KMS-11 (cell line): ENCODE results near the gene OSCAR.
"Not testable (repeated sequence)": the region's sequence is repeated elsewhere in the genome, so short reads cannot be mapped to it uniquely, and the experiment has no call there.

Experiments used
- H2AFZ ChIP-seq: fragments of 200-600 bp; sonication (generic); 2 replicates; pipeline ENCODE4 v1.6.1; 2016; ENCODE audit warnings: antibody characterized with exemption, mixed run types, low read depth
- H3K27ac ChIP-seq: fragments of 200-600 bp; sonication (generic); 2 replicates; pipeline ENCODE4 v1.6.1; 2016; ENCODE audit warnings: mild to moderate bottlenecking, mixed run types
- H3K27me3 ChIP-seq: fragments of 200-600 bp; sonication (generic); 2 replicates; pipeline ENCODE4 v1.6.1; 2017; ENCODE audit warnings: mild to moderate bottlenecking, low read depth, mixed run types, moderate library complexity; ENCODE audit not compliant: insufficient read depth
- H3K36me3 ChIP-seq: fragments of 200-600 bp; sonication (generic); 2 replicates; pipeline ENCODE4 v1.6.1; 2017; ENCODE audit warnings: mild to moderate bottlenecking, mixed run types; ENCODE audit not compliant: insufficient read depth
- H3K4me1 ChIP-seq: fragments of 200-600 bp; sonication (generic); 2 replicates; pipeline ENCODE4 v1.6.1; 2016; ENCODE audit warnings: mild to moderate bottlenecking, low read depth, mixed run types; ENCODE audit not compliant: poor library complexity, severe bottlenecking
- H3K4me2 ChIP-seq: fragments of 200-600 bp; sonication (generic); 2 replicates; pipeline ENCODE4 v1.7.0; 2016; ENCODE audit warnings: mild to moderate bottlenecking, mixed run types
- H3K4me3 ChIP-seq: fragments of 200-600 bp; sonication (generic); IDR thresholded peaks from 2 replicates; pipeline ENCODE4 v1.6.1; 2017; ENCODE audit warnings: low read depth, low read length, mixed read lengths; ENCODE audit not compliant: insufficient read depth
- H3K79me2 ChIP-seq: fragments of 200-600 bp; sonication (generic); 2 replicates; pipeline ENCODE4 v1.6.1; 2016; ENCODE audit warnings: low read depth, mixed run types; ENCODE audit not compliant: insufficient read depth
- H3K9ac ChIP-seq: fragments of 200-600 bp; sonication (generic); 2 replicates; pipeline ENCODE4 v1.6.1; 2016; ENCODE audit warnings: mild to moderate bottlenecking, mixed run types
- H4K20me1 ChIP-seq: fragments of 200-600 bp; sonication (generic); 2 replicates; pipeline ENCODE4 v1.6.1; 2016; ENCODE audit warnings: mild to moderate bottlenecking, mixed run types; ENCODE audit not compliant: insufficient read depth
- TF ChIP-seq, protein P1 (sequence below): fragments of 200-600 bp; sonication (generic); conservative IDR thresholded peaks from 2 replicates; pipeline ENCODE4 v1.6.1; 2017; ENCODE audit warnings: low read depth, mild to moderate bottlenecking, antibody characterized with exemption, low read length, moderate library complexity, mixed read lengths

OSCAR gene

DNA sequence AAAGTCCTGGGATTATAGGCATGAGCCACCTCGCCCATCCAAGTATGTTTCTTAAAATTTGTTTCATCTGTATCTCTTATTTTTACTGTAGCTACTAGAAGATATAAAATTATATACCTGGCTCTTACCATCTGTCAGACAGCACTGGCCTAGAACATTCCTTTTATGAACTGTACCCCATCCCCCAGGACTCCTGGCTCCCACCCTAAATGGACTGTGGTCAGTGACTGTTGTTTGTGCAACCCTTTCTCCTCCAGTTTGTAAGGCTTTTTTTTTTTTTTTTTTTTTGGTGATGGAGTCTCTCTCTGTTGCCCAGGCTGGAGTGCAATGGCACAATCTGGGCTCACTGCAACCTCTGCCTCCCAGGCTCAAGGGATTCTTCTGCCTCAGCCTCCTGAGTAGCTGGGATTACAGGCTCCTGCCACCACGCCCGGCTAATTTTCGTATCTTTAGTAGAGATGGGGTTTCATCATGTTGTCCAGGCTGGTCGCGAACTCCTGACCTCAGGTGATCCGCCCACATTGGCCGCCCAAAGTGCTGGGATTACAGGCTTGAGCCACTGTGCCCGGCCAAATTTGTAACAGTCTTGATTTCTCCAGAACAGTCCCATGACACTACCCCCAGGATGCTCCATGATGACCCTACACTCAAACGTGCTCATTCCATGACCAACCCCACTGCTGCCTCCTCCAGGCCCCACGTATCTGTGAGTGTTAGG is 4.6 kb upstream of the OSCAR start:
- Histone ChIP-seq H3K27me3 (no peaks in the 10 kb centered on the region), H4K20me1 (no peaks in the 10 kb centered on the region), H2AFZ (no peak overlapping the region), H3K4me3 (no peak overlapping the region), H3K27ac (no peak overlapping the region), H3K79me2 (peaks cover 20% of the 10 kb centered on the region), H3K36me3 (peaks cover 3% of the 10 kb centered on the region; the same call in 1 of the 2 replicates), H3K4me1 (peaks cover 17% of the 10 kb centered on the region), H3K4me2 (no peak overlapping the region), H3K9ac (no peak overlapping the region)
- TF ChIP-seq, protein P1, sequence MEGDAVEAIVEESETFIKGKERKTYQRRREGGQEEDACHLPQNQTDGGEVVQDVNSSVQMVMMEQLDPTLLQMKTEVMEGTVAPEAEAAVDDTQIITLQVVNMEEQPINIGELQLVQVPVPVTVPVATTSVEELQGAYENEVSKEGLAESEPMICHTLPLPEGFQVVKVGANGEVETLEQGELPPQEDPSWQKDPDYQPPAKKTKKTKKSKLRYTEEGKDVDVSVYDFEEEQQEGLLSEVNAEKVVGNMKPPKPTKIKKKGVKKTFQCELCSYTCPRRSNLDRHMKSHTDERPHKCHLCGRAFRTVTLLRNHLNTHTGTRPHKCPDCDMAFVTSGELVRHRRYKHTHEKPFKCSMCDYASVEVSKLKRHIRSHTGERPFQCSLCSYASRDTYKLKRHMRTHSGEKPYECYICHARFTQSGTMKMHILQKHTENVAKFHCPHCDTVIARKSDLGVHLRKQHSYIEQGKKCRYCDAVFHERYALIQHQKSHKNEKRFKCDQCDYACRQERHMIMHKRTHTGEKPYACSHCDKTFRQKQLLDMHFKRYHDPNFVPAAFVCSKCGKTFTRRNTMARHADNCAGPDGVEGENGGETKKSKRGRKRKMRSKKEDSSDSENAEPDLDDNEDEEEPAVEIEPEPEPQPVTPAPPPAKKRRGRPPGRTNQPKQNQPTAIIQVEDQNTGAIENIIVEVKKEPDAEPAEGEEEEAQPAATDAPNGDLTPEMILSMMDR: no peak

DNA sequence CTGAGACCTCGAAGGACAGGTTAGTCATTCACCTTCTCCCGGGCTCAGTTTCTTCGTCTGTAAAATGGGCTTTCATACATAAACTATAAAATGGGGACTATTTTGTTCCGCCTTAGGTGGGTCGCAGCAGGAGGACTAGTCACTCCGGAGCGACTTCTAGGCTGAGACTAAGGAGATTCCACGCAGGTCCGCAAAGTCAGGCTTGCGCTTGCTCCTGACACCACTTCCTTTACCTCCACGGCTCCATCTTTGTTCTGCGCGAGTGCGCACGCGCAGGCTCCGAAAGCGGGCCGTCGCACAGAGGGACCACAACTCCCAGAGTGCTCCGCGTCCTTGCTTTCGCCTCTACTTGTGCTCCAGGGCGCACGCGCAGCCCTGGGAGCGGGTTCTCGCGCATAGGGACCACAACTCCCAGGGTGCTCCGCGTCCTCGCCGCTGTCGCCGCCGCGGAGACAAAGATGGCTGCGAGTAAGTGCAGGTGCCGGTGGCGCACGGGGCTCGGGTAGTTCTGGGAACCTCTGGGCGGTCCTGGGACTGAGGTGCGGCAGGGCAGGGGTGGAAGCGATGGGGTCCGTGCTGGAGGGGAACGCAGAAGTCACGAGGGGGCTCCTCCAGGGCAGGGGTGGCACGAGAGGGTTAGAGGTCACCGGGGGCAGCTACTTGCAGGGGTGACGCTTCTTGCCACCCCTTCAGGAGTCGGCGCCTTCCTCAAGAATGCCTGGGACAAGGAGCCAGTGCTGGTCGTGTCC is 2.0 kb upstream of the OSCAR start, which contains the start of gene NDUFA3:
Gene NDUFA3 (plus strand): TSS at position 435 of the 749 bp plus-strand sequence. CDS start 24 bp downstream, at position 459.
- Histone ChIP-seq H4K20me1 (no peaks in the 10 kb centered on the region), H3K4me2 (peak within 1 kb of the TSS; percentile 97), H3K27me3 (no peaks in the 10 kb centered on the region), H3K36me3 (peaks cover 3% of the 10 kb centered on the region; the same call in 1 of the 2 replicates), H2AFZ (peak within 1 kb of the TSS; percentile 98), H3K79me2 (peaks cover 20% of the 10 kb centered on the region), H3K9ac (peak within 1 kb of the TSS; percentile 65; the same call in 1 of the 2 replicates), H3K4me3 (no peak within 1 kb of the TSS), H3K4me1 (peaks cover 17% of the 10 kb centered on the region), H3K27ac (peak within 1 kb of the TSS; percentile 25; the same call in 1 of the 2 replicates)
- TF ChIP-seq, protein P1: no peak

GRCh38 chr19:54099903-54100255 is 724 bp downstream of the OSCAR start:
- Histone ChIP-seq H3K79me2 (peaks cover 19% of the 10 kb centered on the region), H3K4me1 (peaks cover 17% of the 10 kb centered on the region)
- H3K27me3 ChIP-seq, H3K36me3 ChIP-seq, H3K4me3 ChIP-seq, H2AFZ ChIP-seq, H3K9ac ChIP-seq, H3K4me2 ChIP-seq, H4K20me1 ChIP-seq, H3K27ac ChIP-seq: not testable (repeated sequence)

DNA sequence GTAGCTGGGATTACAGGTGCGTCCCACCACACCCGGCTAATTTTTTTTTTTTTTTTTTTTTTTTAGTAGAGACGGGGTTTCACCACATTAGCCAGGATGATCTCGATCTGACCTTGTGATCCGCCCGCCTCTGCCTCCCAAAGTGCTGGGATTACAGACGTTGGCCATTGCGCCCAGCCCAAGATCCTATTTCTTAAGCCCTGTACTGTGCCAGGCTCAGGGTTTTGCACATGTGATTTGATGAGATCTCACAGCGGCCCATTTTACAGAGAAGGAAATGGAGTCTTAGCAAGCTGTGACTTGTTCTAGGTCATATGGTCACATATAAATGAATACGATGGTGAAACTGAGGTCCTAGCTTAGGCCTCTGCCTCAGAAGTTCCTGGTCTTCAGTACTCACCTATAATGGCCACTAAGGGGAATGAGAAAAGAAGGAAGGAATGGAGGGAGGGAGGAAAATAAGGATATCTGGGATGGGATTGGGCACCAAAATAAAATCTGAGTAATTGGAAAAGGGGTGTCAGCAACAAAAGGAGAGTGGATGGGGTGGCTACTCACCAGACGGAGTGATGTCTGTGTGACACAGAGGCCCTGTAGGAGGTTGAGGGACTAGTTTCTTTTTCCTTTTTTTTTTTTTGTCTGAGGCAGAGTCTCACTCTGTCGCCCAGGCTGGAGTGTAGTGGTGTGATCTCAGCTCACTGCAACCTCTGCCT is 1.3 kb downstream of the OSCAR start:
- H3K27me3 ChIP-seq: 0 out of 2 replicates have a peak, but pooled peaks cover 4% of the 10 kb centered on the region
- TF ChIP-seq, protein P1: no peak
- no peak overlapping the region for H3K4me3 ChIP-seq
- peaks cover 13% of the 10 kb centered on the region for H3K79me2 ChIP-seq
- H3K36me3 ChIP-seq: no peaks in the 10 kb centered on the region
- no peak overlapping the region for H3K4me2 ChIP-seq
- no peak overlapping the region for H3K27ac ChIP-seq
- H3K9ac ChIP-seq: no peak overlapping the region
- peaks cover 12% of the 10 kb centered on the region for H3K4me1 ChIP-seq
- H4K20me1 ChIP-seq: no peaks in the 10 kb centered on the region
- H2AFZ ChIP-seq: no peak overlapping the region
